ENCODE results near the gene EFNA5. TPM values are rescaled to one million over a fixed set of nuclear protein-coding genes. Genes with fewer than 3 reads are reported as not detected.

EFNA5 gene
- total RNA-seq, 2 experiments from 2014 or later = not detected

DNA sequence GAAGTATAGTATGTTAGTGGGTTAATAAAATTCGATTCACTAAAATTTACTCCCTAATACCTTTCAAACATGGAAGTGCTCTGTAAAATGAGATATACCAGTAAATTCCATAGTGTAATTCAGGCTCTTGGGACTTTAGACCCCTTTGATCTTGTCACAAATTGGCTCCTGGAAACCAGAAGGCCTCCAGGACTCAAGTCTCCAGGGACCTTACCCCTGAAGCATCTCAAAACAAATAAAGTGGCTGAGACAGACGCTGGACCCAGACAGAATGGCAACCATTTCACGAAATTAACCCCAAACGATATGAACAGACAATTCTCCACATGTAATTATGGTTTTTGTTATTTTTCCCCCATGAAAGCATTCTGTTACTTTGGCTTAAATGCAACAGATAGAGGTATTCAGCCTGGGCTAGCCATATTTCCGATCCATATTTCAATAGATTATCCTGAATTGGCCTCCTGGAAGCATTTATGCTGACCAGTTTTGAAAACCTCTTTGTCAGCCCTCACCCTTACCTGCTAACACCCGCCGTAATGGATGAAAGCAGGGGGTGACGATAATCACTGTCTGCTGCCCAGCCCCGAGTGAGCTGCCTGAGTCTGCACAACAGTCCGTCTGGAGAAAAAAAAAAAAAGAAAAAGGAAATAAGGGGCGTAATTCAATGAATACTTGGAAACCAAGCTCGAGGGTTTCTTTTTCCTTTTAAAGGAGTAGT is 34.1 kb upstream of the EFNA5 start:
- no peak for ATAC-seq (ENCODE audit: poor library complexity)
- POLR2A ChIA-PET = no interaction called here
- no peak overlapping the region for H3K27ac ChIP-seq (ENCODE audit: low read depth in 1 of 2, low read length in 2 of 2)

DNA sequence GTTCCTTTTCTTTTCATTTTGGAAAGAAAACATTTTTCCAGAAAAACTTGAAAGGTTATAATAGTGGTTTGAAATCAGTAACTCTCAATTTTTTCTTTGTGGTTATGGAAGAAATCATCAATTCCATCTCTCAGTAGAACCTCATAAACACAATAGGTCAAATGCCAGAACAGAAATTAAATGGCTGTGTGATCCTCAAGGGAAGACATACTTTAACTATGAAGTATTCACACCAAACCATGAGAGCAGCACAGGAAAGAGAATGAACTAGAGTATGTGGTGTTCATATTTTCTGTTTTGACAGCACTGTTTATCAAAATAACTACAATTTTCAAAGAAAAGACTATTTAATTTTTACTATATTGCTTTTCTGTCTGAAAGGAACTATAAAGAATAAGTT is 29.7 kb upstream of the EFNA5 start:
- no peak for DNase-seq
- Mint-ChIP-seq H3K27me3 (peaks cover 17% of the 10 kb centered on the region), H3K4me3 (no peak overlapping the region), H3K9me3 (no peaks in the 10 kb centered on the region), H3K27ac (no peak overlapping the region), H3K36me3 (ENCODE audit: low read depth) (no peaks in the 10 kb centered on the region), H3K4me1 (ENCODE audit: low read depth) (no peaks in the 10 kb centered on the region)
- Histone ChIP-seq H3K4me1 (ENCODE audit: insufficient read depth, low read length) (no peaks in the 10 kb centered on the region), H3K27ac (ENCODE audit: low read depth in 1 of 2, low read length in 2 of 2) (no peak overlapping the region), H3K9me3 (ENCODE audit: control insufficient read depth in 1 of 2, insufficient read depth in 1 of 2, low read length in 2 of 2) (no peaks in the 10 kb centered on the region), H3K36me3 (ENCODE audit: insufficient read depth, low read length) (no peaks in the 10 kb centered on the region), H3K27me3 (ENCODE audit: control insufficient read depth in 1 of 2, insufficient read depth in 2 of 2, low read length in 2 of 2) (no peaks in the 10 kb centered on the region), H3K4me3 (ENCODE audit: low read length) (no peak overlapping the region)
- ChIA-PET CTCF (no interaction called here), POLR2A (no interaction called here)
- intact Hi-C loops (cut with DNase I, micrococcal nuclease) = no loop called here
- ATAC-seq (ENCODE audit: poor library complexity) = no peak
- TF ChIP-seq, protein P1, sequence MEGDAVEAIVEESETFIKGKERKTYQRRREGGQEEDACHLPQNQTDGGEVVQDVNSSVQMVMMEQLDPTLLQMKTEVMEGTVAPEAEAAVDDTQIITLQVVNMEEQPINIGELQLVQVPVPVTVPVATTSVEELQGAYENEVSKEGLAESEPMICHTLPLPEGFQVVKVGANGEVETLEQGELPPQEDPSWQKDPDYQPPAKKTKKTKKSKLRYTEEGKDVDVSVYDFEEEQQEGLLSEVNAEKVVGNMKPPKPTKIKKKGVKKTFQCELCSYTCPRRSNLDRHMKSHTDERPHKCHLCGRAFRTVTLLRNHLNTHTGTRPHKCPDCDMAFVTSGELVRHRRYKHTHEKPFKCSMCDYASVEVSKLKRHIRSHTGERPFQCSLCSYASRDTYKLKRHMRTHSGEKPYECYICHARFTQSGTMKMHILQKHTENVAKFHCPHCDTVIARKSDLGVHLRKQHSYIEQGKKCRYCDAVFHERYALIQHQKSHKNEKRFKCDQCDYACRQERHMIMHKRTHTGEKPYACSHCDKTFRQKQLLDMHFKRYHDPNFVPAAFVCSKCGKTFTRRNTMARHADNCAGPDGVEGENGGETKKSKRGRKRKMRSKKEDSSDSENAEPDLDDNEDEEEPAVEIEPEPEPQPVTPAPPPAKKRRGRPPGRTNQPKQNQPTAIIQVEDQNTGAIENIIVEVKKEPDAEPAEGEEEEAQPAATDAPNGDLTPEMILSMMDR (IDR thresholded peaks at IDR 0.05) = no peak

More for the DNA sequence above, 34.1 kb upstream of the EFNA5 start:
- intact Hi-C loops (cut with DNase I, micrococcal nuclease) = no loop called here
- DNase-seq = no peak
- peaks cover 17% of the 10 kb centered on the region for H3K27me3 Mint-ChIP-seq
- Histone ChIP-seq H3K9me3 (ENCODE audit: control insufficient read depth in 1 of 2, insufficient read depth in 1 of 2, low read length in 2 of 2) (no peaks in the 10 kb centered on the region), H3K27me3 (ENCODE audit: control insufficient read depth in 1 of 2, insufficient read depth in 2 of 2, low read length in 2 of 2) (no peaks in the 10 kb centered on the region), H3K4me1 (ENCODE audit: insufficient read depth, low read length) (no peaks in the 10 kb centered on the region), H3K4me3 (ENCODE audit: low read length) (no peak overlapping the region), H3K36me3 (ENCODE audit: insufficient read depth, low read length) (no peaks in the 10 kb centered on the region)
- TF ChIP-seq, protein P1 (IDR thresholded peaks at IDR 0.05) = no peak
- no peak overlapping the region for H3K27ac Mint-ChIP-seq
- no peaks in the 10 kb centered on the region for H3K36me3 Mint-ChIP-seq (ENCODE audit: low read depth)
- H3K9me3 Mint-ChIP-seq = peaks cover 7% of the 10 kb centered on the region
- H3K4me3 Mint-ChIP-seq = no peak overlapping the region
- H3K4me1 Mint-ChIP-seq (ENCODE audit: low read depth) = no peaks in the 10 kb centered on the region
- CTCF ChIA-PET = no interaction called here

DNA sequence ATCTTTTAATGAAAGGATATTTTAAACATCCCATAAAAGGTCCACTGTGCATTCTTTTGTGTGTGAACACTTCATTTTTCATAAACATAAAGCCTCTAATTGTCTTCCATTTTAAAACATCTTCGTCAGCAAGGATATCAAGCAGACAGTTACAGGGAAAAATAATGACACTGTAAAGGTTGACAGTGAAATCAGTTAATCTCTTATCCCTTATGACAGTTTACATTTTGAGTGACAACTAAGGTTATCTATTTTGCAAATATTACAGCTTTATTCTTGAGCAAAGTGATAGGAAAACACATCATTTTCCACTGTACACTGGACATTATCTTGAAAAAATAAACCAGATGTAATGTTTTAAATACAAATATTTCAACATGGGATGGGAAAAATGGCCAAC is 28.7 kb upstream of the EFNA5 start:
- ATAC-seq (ENCODE audit: poor library complexity) (no peak), DNase-seq (no peak)
- H3K9me3 Mint-ChIP-seq = no peaks in the 10 kb centered on the region
- peaks cover 10% of the 10 kb centered on the region for H3K27me3 Mint-ChIP-seq
- TF ChIP-seq, protein P1 (IDR thresholded peaks at IDR 0.05) = no peak
- no peaks in the 10 kb centered on the region for H3K4me1 Mint-ChIP-seq (ENCODE audit: low read depth)
- no peaks in the 10 kb centered on the region for H3K36me3 Mint-ChIP-seq (ENCODE audit: low read depth)
- POLR2A ChIA-PET = interaction anchor here (0.6 kb wide), 1 partner anchor 336 kb away, joined by 3 read pairs; no protein-coding TSS in a partner anchor
- Histone ChIP-seq H3K36me3 (ENCODE audit: insufficient read depth, low read length) (no peaks in the 10 kb centered on the region), H3K4me3 (ENCODE audit: low read length) (no peak overlapping the region), H3K9me3 (ENCODE audit: control insufficient read depth in 1 of 2, insufficient read depth in 1 of 2, low read length in 2 of 2) (no peaks in the 10 kb centered on the region), H3K4me1 (ENCODE audit: insufficient read depth, low read length) (no peaks in the 10 kb centered on the region), H3K27ac (ENCODE audit: low read depth in 1 of 2, low read length in 2 of 2) (no peak overlapping the region), H3K27me3 (ENCODE audit: control insufficient read depth in 1 of 2, insufficient read depth in 2 of 2, low read length in 2 of 2) (no peaks in the 10 kb centered on the region)
- intact Hi-C loops (cut with DNase I, micrococcal nuclease) = no loop called here
- CTCF ChIA-PET = no interaction called here
- H3K27ac Mint-ChIP-seq = no peak overlapping the region
- H3K4me3 Mint-ChIP-seq = no peak overlapping the region

Data from CD4-positive, alpha-beta T cell (primary cell).